A673 (cell line): ENCODE results near the gene OAS1. TPM values are rescaled to one million over a fixed set of nuclear protein-coding genes. Genes with fewer than 3 reads are reported as not detected.

Experiments used
- BruUV-seq: library from RNA; stranded (reverse); fragments of 400-500 nt; replicated peaks from 2 replicates; lab custom pipeline; 2021; lab: Mats Ljungman, UMichigan
- CTCF ChIA-PET: fragments of 300-600 bp; sonication (Branson Sonifier 250); formaldehyde crosslinking; loops from one replicate; lab custom pipeline; 2022; ENCODE audit warnings: antibody characterized with exemption; lab: Charles Lee
- POLR2A ChIA-PET: fragments of 300-600 bp; sonication (Branson Sonifier 250); formaldehyde crosslinking; loops from one replicate; lab custom pipeline; 2022; ENCODE audit warnings: antibody characterized with exemption; ENCODE audit not compliant: low non-redundant PET; lab: Charles Lee
- DNase-seq: peaks from one replicate; pipeline ENCODE4 v3.0.0-alpha.2; 2015; ENCODE audit warnings: low spot score
- H3K27ac ChIP-seq: fragments of 200-600 bp; sonication (generic); 2 replicates; pipeline ENCODE4 v1.5.1; 2016; ENCODE audit warnings: mixed run types, low read depth, mild to moderate bottlenecking, mixed read lengths, antibody characterized with exemption, low read length; ENCODE audit not compliant: poor library complexity, severe bottlenecking
- H3K27me3 ChIP-seq: fragments of 200-600 bp; sonication (generic); replicated peaks from 2 replicates; pipeline ENCODE4 v1.6.1; 2017; ENCODE audit warnings: mixed run types, low read depth, mild to moderate bottlenecking, mixed read lengths, antibody characterized with exemption, low read length; ENCODE audit not compliant: insufficient read depth, poor library complexity
- H3K36me3 ChIP-seq: fragments of 200-600 bp; sonication (generic); 2 replicates; pipeline ENCODE4 v1.6.1; 2016; ENCODE audit warnings: mixed run types, mild to moderate bottlenecking, mixed read lengths, antibody characterized with exemption, low read length; ENCODE audit not compliant: insufficient read depth, poor library complexity, severe bottlenecking
- H3K4me1 ChIP-seq: fragments of 200-600 bp; sonication (generic); 2 replicates; pipeline ENCODE4 v1.6.1; 2017; ENCODE audit warnings: mixed run types, mild to moderate bottlenecking, mixed read lengths, antibody characterized with exemption, low read length; ENCODE audit not compliant: insufficient read depth, poor library complexity, severe bottlenecking
- H3K4me3 ChIP-seq: fragments of 200-600 bp; sonication (generic); 2 replicates; pipeline ENCODE4 v1.5.1; 2016; ENCODE audit warnings: low read depth, mixed run types, mild to moderate bottlenecking, mixed read lengths, low read length; ENCODE audit not compliant: poor library complexity, severe bottlenecking
- H3K9me3 ChIP-seq: fragments of 200-600 bp; sonication (generic); 2 replicates; pipeline ENCODE4 v1.6.1; 2016; ENCODE audit warnings: mixed run types, low read depth, mild to moderate bottlenecking, mixed read lengths, antibody characterized with exemption, low read length; ENCODE audit not compliant: poor library complexity, severe bottlenecking
- EZH2 ChIP-seq: fragments of 200-600 bp; sonication (generic); IDR thresholded peaks from 2 replicates; pipeline ENCODE4 v1.6.1; 2017; ENCODE audit warnings: borderline replicate concordance, low read depth, mild to moderate bottlenecking, mixed read lengths, antibody characterized with exemption, low read length; ENCODE audit not compliant: poor library complexity, severe bottlenecking
- intact Hi-C: fragments of 100-400 bp; cut with micrococcal nuclease; formaldehyde crosslinking; loops from one replicate; pipeline ENCODE4 v1.10.0; 2022; ENCODE audit not compliant: unreplicated experiment
- total RNA-seq: library from RNA; stranded (reverse); gene quantifications from 2 replicates; pipeline ENCODE4 v1.2.3, GENCODE V29; 2021
- TF ChIP-seq, protein P1 (sequence below): fragments of 300-800, 200-600 bp; sonication (generic); conservative IDR thresholded peaks from 2 replicates; pipeline ENCODE4 v1.5.1; 2017; ENCODE audit warnings: low read depth, mild to moderate bottlenecking, antibody characterized with exemption, low read length, moderate library complexity, mixed read lengths

OAS1 gene
- total RNA-seq, 1 experiment from 2014 or later, result 12.4 TPM

- intact Hi-C loops, result no loop called here
- POLR2A ChIA-PET, result no interaction called here
- TF ChIP-seq, protein P1, sequence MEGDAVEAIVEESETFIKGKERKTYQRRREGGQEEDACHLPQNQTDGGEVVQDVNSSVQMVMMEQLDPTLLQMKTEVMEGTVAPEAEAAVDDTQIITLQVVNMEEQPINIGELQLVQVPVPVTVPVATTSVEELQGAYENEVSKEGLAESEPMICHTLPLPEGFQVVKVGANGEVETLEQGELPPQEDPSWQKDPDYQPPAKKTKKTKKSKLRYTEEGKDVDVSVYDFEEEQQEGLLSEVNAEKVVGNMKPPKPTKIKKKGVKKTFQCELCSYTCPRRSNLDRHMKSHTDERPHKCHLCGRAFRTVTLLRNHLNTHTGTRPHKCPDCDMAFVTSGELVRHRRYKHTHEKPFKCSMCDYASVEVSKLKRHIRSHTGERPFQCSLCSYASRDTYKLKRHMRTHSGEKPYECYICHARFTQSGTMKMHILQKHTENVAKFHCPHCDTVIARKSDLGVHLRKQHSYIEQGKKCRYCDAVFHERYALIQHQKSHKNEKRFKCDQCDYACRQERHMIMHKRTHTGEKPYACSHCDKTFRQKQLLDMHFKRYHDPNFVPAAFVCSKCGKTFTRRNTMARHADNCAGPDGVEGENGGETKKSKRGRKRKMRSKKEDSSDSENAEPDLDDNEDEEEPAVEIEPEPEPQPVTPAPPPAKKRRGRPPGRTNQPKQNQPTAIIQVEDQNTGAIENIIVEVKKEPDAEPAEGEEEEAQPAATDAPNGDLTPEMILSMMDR, result no peak
- no peak for TF ChIP-seq EZH2
- Histone ChIP-seq H3K36me3 (no peaks in the 10 kb centered on the region), H3K9me3 (no peaks in the 10 kb centered on the region), H3K4me1 (no peaks in the 10 kb centered on the region), H3K27ac (no peak overlapping the region), H3K27me3 (no peaks in the 10 kb centered on the region), H3K4me3 (no peak overlapping the region)
- no peak for DNase-seq
- CTCF ChIA-PET, result no interaction called here
- no TSS peak for BruUV-seq
These were observed 27.5 kb upstream of the OAS1 start for GRCh38 chr12:112879191-112879705.

GRCh38 chr12:112881602-112882001 is 25.2 kb upstream of the OAS1 start:
- POLR2A ChIA-PET, result no interaction called here
- H3K4me1 ChIP-seq, result no peaks in the 10 kb centered on the region
- no peak for DNase-seq
- CTCF ChIA-PET, result no interaction called here
- intact Hi-C loops, result no loop called here
- H3K27ac ChIP-seq, result no peak overlapping the region
- no peak overlapping the region for H3K4me3 ChIP-seq
- TF ChIP-seq, protein P1, result no peak
- TF ChIP-seq EZH2, result no peak
- no peaks in the 10 kb centered on the region for H3K27me3 ChIP-seq
- BruUV-seq, result no TSS peak
- no peaks in the 10 kb centered on the region for H3K9me3 ChIP-seq
- no peaks in the 10 kb centered on the region for H3K36me3 ChIP-seq

GRCh38 chr12:112885236-112885635 is 21.5 kb upstream of the OAS1 start:
- no peak for DNase-seq
- TF ChIP-seq EZH2, result no peak
- TF ChIP-seq, protein P1, result no peak
- ChIA-PET POLR2A (no interaction called here), CTCF (no interaction called here)
- no peaks in the 10 kb centered on the region for H3K36me3 ChIP-seq
- H3K9me3 ChIP-seq, result no peaks in the 10 kb centered on the region
- intact Hi-C loops, result no loop called here
- BruUV-seq, result no TSS peak
- H3K4me3 ChIP-seq, result no peak overlapping the region
- H3K4me1 ChIP-seq, result no peaks in the 10 kb centered on the region
- no peak overlapping the region for H3K27ac ChIP-seq
- no peaks in the 10 kb centered on the region for H3K27me3 ChIP-seq
